ENCODE results near the gene RHOF.

GRCh38 chr12:121778567-121779421 lies 14.7 kb downstream of the RHOF start:
- TF ChIP-seq CTCF (IDR thresholded peaks at IDR 0.05) = no peak
- TF ChIP-seq POLR2A (IDR thresholded peaks at IDR 0.05) = no peak
